HG03469 (cell line): Measurements from ENCODE around the gene CAMTA1.
"Not testable (repeated sequence)": the region's sequence is repeated elsewhere in the genome, so short reads cannot be mapped to it uniquely, and the experiment has no call there.

Experiments
- ATAC-seq: cut with Tn5 transposase; IDR thresholded peaks from one replicate; pipeline ENCODE4 v1.9.1; 2021; ENCODE audit warnings: mild to moderate bottlenecking, moderate library complexity, moderate number of reproducible peaks; ENCODE audit not compliant: unreplicated experiment

Gene CAMTA1

GRCh38 chr1:7584157-7584556 is 798.9 kb downstream of the CAMTA1 start:
- ATAC-seq = no peak

DNA sequence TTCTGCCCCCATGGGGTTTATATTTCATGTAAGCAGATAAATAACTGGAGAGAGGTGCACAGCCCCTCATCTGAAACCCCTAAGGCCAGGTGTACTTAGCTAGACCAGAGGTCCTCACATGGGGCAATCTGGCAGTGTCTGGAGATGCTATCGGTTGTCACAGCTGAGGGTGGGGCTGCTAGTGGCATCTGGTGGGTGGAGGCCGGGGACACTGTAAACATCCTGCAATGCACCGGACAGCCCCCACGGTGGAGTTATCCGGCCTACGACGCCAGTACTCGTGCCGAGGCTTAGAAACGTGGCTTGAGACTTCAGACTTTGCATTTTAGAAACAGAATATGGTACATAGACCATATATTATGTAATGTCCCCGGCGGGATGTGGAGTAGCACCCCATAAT is 799.4 kb downstream of the CAMTA1 start:
- no peak for ATAC-seq

GRCh38 chr1:7585216-7585907 is 800.1 kb downstream of the CAMTA1 start:
- ATAC-seq = no peak

DNA sequence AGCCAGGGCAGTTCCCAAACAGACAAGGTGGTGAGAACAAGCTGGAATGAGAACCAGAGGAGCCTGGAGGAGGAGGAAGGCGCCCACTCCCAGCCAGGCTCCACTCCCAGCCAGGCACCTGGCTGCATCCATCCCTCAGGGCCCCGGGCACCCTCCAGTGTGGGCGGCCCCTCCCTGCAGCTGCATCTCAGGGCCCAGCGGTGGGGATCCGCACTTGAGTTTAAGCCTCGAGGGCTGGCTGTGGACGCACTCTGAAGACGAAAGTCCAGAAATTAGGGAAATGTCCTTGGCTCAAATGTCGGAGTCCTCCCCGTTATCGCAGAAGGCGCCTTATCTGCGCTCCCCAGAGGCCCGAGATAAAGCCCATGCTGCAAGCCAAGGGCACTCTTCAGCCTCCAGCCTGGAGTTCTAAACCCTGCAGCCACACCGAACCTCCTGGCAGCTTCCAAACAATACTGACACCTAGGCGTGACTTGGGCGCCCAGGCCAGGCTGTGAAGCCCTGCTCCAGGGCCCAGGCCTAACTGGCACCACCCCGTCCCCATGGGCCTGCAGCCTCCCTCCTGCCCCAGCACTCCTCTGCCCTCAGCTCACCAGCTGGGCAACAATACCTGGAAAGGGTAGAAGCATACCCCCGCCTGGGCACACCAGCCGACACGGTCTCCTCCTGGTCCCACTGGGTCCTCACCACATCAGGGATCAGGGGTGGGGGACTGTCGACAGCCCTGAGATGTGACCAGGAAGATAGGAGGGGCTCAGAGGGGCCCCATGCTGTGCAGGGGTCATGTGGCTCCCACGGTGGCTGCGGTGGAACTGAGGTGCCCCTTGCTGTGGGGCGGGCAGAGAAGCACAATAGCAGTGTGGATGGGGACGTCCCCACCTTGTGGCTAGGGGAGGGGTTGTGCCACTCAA is 801.0 kb downstream of the CAMTA1 start:
- no peak for ATAC-seq

- ATAC-seq = no peak
Observed at GRCh38 chr1:7587108-7587772, 802.0 kb downstream of the CAMTA1 start.

GRCh38 chr1:7587773-7588456 is 802.7 kb downstream of the CAMTA1 start:
- no peak for ATAC-seq

GRCh38 chr1:7588457-7588827 is 803.2 kb downstream of the CAMTA1 start:
- ATAC-seq = no peak

GRCh38 chr1:7589080-7589735 is 804.0 kb downstream of the CAMTA1 start:
- ATAC-seq = no peak

GRCh38 chr1:7589774-7590425 is 804.6 kb downstream of the CAMTA1 start:
- ATAC-seq = no peak

DNA sequence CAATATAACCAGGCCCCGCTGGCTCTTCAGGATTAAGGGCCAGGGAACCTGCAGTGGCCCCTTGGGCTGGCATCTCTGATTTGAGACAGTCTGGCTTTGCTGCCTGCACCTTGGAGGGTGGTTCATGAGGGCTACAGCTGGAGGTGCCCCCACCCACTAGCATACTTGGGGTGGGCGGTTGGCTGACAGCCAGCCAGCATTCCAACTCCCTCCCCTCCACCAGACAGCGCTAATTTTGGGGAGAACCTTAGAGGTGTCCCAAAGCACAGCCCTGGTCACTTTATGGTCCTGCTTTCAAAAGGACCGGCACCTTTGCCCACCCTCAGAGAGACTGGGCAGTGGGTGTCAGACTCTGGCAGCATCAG is 805.2 kb downstream of the CAMTA1 start:
- ATAC-seq = no peak

GRCh38 chr1:7591565-7591964 is 806.3 kb downstream of the CAMTA1 start:
- no peak for ATAC-seq

- ATAC-seq = no peak
Observed at GRCh38 chr1:7592120-7592798, 807.0 kb downstream of the CAMTA1 start.

DNA sequence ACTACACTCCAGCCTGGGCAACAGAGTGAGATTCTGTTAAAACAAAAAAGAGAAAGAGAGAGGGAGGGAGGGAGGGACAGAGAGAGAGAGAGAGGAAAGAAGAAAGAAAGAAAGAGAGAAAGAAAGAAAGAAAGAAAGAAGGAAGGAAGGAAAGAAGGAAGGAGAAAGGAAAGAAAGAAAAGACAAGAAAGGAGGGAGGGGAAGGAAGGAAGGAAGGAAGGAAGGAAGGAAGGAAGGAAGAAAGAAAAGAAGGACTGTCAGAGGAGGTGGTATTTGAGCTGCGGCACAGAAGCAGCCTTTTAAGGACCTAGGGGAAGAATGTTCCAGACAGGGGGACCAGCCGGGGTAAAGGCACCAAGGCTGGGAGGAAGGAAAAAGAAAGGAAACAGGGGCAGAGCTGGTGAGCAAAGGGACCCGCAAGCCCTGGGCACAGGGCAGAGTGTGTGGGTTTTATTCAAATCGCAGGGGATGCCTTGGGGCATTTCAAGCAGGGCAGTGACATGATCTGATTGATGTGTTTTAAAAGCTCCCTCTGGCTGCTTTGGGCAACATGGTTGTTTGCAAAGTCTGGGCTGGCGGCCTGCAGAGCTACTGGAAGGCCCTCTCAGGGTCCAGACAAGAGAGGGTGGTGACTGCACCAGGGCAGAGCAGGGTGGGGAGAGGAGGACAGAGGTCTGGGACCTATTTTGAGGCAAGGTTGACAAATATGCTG is 808.9 kb downstream of the CAMTA1 start:
- no peak for ATAC-seq

DNA sequence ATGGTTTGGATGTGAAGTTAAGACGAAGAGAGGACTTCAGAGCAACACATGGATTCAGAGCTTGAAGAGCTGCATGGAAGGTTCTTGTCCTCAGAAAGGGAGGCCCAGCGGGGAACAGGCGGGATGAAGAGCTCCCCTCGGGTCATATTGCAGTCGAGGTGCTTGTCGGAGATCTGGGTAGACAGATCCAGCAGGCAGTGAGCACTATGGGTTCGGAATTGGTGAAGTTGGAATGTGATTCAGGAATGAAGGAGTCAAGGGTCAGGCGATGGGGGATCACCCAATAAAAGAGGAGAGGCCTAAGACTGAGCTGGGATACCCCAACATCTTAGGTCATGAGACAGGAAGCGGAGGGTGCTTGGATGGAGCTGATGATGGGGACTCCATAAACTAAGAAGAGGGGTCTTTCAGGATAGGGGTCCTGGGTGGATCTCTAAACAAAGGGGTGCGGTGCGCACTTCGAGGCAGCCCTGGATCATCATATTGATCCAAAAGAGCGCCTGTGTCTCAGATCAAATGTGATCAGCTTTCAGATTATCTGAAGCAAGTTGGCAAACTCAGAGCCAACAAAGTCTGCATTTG is 809.6 kb downstream of the CAMTA1 start:
- ATAC-seq = no peak

GRCh38 chr1:7595336-7595735 is 810.1 kb downstream of the CAMTA1 start:
- ATAC-seq = no peak

DNA sequence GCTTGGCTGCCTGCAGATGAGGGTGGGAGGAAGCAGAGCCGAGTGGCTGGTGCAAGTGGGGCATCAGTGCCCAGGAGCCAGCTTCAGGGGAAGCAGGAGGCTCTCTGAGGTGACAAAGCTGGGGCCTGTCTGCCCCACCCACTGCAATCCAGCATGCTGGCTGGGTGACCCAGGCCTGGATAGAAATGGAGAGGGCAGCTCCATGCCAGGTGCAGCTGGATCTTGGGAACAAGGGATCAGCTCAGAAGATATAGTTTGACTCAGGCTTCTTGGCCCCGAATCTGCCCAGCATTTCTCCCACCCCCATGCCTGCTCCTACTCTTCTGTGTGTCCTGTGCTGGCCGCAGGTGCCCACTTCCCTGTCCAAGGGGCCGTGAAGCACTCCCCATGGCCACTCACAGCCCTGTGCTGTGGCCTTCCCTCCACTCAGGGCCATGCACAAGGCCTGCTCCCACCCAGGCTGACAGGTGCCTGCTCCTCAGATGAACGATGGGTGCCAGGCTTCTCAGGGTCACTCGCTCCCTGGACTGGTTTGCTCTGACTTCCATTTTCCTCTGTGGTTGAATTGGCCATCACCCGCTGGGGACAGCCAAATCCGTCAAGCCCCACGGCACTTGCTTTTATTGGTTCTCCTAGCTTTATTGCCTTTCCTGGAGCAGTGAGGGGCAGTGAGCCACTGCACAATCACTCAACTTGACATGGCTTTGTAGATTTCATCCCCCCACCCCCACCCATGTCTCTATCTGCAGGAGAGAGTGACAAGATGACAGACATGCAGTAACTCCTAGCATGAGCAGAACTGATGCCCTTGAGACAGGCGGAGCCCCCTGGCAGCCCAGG is 811.1 kb downstream of the CAMTA1 start:
- no peak for ATAC-seq

DNA sequence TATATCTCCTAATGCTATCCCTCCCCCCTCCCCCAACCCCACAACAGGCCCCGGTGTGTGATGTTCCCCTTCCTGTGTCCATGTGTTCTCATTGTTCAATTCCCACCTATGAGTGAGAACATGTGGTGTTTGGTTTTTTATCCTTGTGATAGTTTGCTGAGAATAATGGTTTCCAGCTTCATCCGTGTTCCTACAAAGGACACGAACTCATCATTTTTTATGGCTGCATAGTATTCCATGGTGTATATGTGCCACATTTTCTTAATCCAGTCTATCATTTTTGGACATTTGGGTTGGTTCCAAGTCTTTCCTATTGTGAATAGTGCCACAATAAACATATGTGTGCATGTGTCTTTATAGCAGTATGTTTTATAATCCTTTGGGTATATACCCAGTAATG is 812.8 kb downstream of the CAMTA1 start:
- not testable (repeated sequence) for ATAC-seq

DNA sequence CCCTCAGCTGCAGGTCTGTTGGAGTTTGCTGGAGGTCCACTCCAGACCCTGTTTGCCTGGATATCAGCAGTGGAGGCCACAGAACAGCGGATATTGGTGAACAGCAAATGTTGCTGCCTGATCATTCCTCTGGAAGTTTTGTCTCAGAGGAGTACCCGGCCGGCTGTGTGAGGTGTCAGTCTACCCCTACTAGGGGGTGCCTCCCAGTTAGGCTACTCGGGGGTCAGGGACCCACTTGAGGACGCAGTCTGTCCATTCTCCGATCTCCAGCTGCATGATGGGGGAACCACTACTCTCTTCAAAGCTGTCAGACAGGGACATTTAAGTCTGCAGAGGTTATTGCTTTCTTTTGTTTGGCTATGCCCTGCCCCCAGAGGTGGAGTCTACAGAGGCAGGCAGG is 819.7 kb downstream of the CAMTA1 start:
- not testable (repeated sequence) for ATAC-seq
